ENCODE data around the gene TMCC1. TPM values are rescaled to one million over a fixed set of nuclear protein-coding genes. Genes with fewer than 3 reads are reported as not detected.
"Not testable (repeated sequence)": the region's sequence is repeated elsewhere in the genome, so short reads cannot be mapped to it uniquely, and the experiment has no call there.

TMCC1 gene
- total and polyA plus RNA-seq, 4 donors = 4.6 to 44.2 (median 24.0) TPM

DNA sequence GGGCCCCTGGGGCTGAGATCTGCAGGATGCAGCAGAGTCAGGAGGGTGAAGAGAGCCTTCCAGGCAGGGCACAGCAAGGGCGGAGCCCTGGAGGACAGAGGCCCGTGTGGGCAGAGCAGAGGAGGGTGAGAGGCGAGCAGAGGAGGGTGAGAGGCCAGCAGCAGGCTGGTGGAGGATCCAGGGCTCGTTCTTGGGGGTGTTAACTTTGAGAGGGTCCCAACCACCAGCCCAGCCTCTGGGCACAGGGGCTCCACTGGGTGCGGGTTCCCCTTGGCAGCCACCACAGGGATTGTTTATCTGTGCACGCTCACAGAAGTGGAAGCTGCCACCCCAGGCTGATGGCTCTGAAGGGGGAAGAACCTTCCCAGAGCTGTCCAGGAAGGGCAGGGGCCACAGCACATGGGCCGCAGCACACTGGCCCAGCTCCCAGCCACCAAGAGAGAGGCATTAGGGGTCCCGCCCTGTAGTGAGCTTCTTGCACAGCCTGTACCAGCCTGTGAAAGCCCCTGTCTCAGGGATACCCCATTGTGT, 277.7 kb downstream of the TMCC1 start:
- H3K36me3 ChIP-seq (ENCODE audit: control insufficient read depth in 1 of 2, insufficient read depth in 2 of 2, low read length in 1 of 2) = no peaks in the 10 kb centered on the region
- no peaks in the 10 kb centered on the region for H3K27me3 ChIP-seq (ENCODE audit: control insufficient read depth in 1 of 2, insufficient read depth in 2 of 2, low read length in 1 of 2)
- ATAC-seq (ENCODE audit: low FRiP score) = no peak
- H3K9me3 ChIP-seq (ENCODE audit: control insufficient read depth, low read length) = no peaks in the 10 kb centered on the region
- intact Hi-C loops (cut with DNase I) = no loop called here
- no peak overlapping the region for H3K27ac ChIP-seq (ENCODE audit: low read depth in 1 of 2, low read length in 2 of 2)
- H3K4me3 ChIP-seq (ENCODE audit: low read length in 2 of 2) = no peak overlapping the region
- DNase-seq = peak in 1 of 2 donors; percentile 75
- 79 to 80% methylated on average over 8 of the region's 8 CpGs for WGBS, 2 donors
- no peaks in the 10 kb centered on the region for H3K4me1 ChIP-seq (ENCODE audit: control insufficient read depth in 1 of 2, insufficient read depth in 2 of 2, low read length in 2 of 2)

DNA sequence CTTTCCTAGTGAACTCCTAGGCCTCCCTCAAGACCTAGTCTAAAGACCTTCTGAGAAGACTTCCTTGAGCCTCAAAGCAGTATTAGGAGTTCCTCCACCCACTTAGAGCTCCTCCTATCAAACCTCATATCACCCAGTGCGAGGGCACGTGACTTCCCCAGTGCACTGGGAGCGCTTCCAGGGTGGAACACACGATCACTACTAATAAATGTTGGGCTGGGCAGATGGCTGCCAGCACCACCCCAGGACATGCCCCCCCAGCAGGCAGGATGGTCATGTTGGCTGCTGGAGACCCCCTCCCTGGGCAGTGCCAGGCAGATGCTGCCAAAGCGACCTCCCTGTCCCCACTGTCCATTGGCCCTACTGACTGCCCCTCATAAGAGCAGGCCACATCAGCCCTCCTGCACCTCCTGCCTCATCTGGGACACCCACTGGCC, 278.6 kb downstream of the TMCC1 start:
- peak in 1 of 2 donors; percentile 86 for DNase-seq
- Histone ChIP-seq H3K4me3 (ENCODE audit: low read length in 2 of 2) (no peak overlapping the region), H3K36me3 (ENCODE audit: control insufficient read depth in 1 of 2, insufficient read depth in 2 of 2, low read length in 1 of 2) (no peaks in the 10 kb centered on the region), H3K27ac (ENCODE audit: low read depth in 1 of 2, low read length in 2 of 2) (no peak overlapping the region), H3K4me1 (ENCODE audit: control insufficient read depth in 1 of 2, insufficient read depth in 2 of 2, low read length in 2 of 2) (no peaks in the 10 kb centered on the region), H3K9me3 (ENCODE audit: control insufficient read depth, low read length) (no peaks in the 10 kb centered on the region), H3K27me3 (ENCODE audit: control insufficient read depth in 1 of 2, insufficient read depth in 2 of 2, low read length in 1 of 2) (no peaks in the 10 kb centered on the region)
- peak; percentile 53 for ATAC-seq (ENCODE audit: low FRiP score)
- intact Hi-C loops (cut with DNase I) = no loop called here
- WGBS, 2 donors = 38 to 46% methylated on average over 5 of the region's 5 CpGs

DNA sequence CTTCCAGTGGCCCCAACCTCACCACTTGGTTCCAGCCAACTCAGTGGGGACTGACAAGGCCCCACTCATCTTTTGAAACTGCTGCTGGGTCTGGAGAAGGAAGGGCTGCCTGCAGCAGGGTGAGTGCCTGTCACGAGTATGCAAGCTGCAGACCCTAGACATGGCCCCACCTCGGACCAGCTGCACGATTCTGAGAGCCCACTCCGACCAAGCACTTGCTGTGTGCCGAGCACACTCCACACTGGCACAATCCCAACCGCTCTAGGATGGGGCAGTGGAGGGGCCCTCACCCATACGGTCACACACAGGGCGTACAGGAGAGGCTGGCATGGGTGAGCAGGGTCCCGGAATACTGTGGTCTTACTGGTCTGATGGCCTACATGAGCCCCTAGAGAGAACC, 279.1 kb downstream of the TMCC1 start:
- WGBS, 2 donors = 94% methylated on average over 9 of the region's 9 CpGs

DNA sequence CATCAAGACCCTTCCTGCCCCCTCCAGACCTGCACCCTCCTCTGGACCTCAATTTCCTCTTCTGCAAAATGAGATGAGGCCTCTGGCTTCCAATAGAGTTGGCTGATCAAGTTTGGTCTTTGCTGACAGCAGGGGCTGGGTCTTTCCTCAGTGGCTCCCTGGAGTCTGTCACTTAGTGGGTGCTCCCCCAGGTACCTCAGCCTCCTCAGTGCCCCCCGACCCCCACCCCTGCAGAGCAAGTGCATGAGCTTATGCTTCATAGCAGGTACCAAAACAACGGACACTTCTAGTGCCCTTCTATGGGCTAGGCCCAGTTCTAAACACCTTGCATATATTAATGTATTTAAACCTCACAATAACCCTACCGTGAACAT, 280.2 kb downstream of the TMCC1 start:
- Histone ChIP-seq H3K27ac (ENCODE audit: low read depth in 1 of 2, low read length in 2 of 2) (no peak overlapping the region), H3K4me1 (ENCODE audit: control insufficient read depth in 1 of 2, insufficient read depth in 2 of 2, low read length in 2 of 2) (no peaks in the 10 kb centered on the region), H3K9me3 (ENCODE audit: control insufficient read depth, low read length) (no peaks in the 10 kb centered on the region), H3K27me3 (ENCODE audit: control insufficient read depth in 1 of 2, insufficient read depth in 2 of 2, low read length in 1 of 2) (no peaks in the 10 kb centered on the region), H3K4me3 (ENCODE audit: low read length in 2 of 2) (no peak overlapping the region), H3K36me3 (ENCODE audit: control insufficient read depth in 1 of 2, insufficient read depth in 2 of 2, low read length in 1 of 2) (no peaks in the 10 kb centered on the region)
- peak in 1 of 2 donors; percentile 38 for DNase-seq
- ATAC-seq (ENCODE audit: low FRiP score) = no peak
- 90 to 91% methylated on average over 3 of the region's 3 CpGs for WGBS, 2 donors
- intact Hi-C loops (cut with DNase I) = no loop called here

More for the DNA sequence above, 279.1 kb downstream of the TMCC1 start:
- H3K36me3 ChIP-seq (ENCODE audit: control insufficient read depth in 1 of 2, insufficient read depth in 2 of 2, low read length in 1 of 2) = no peaks in the 10 kb centered on the region
- DNase-seq (peak in 1 of 2 donors; percentile 48), ATAC-seq (ENCODE audit: low FRiP score) (no peak)
- no peaks in the 10 kb centered on the region for H3K4me1 ChIP-seq (ENCODE audit: control insufficient read depth in 1 of 2, insufficient read depth in 2 of 2, low read length in 2 of 2)
- intact Hi-C loops (cut with DNase I) = no loop called here
- H3K27ac ChIP-seq (ENCODE audit: low read depth in 1 of 2, low read length in 2 of 2) = no peak overlapping the region
- no peaks in the 10 kb centered on the region for H3K9me3 ChIP-seq (ENCODE audit: control insufficient read depth, low read length)
- H3K4me3 ChIP-seq (ENCODE audit: low read length in 2 of 2) = no peak overlapping the region
- no peaks in the 10 kb centered on the region for H3K27me3 ChIP-seq (ENCODE audit: control insufficient read depth in 1 of 2, insufficient read depth in 2 of 2, low read length in 1 of 2)

DNA sequence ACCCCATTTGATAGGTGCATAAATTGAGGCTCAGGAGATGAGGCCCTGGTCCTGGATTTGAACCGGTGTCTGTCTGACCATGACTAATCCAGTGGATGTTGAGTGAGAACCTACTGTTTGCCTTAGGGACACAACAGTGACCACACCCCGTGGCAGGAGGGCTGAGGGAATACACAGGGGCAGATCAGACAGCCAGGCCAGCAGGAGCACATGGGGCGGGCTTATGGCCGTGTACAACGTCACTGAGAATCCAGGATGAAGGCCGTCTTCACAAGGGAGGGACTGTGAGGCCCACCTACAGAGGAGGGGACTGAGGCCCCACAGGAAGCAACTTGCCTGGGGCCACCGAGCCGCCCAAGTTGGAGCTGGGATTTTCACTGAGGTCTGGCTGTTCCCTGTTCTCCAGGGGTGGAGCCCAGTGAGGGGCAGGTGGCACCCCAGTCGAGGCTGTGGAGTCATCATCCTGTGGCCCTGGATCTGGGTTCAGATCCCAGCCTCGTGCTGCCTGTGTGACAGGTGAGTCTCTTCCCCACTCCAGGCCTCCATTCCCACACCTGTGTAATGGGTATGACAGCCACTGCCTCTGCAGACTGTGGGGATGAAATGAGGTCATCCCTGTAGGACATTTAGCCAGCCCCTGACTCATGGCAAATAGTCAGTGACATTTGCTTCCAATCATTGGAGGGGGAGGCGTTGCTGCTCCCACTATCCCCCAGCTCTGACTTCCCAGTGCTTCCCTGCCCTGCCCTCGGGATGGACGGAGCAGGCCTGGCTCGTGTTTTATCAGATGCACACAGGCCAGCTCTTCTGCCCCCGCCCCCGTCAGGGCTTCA, 280.8 kb downstream of the TMCC1 start:
- Histone ChIP-seq H3K36me3 (ENCODE audit: control insufficient read depth in 1 of 2, insufficient read depth in 2 of 2, low read length in 1 of 2) (no peaks in the 10 kb centered on the region), H3K27me3 (ENCODE audit: control insufficient read depth in 1 of 2, insufficient read depth in 2 of 2, low read length in 1 of 2) (no peaks in the 10 kb centered on the region), H3K4me3 (ENCODE audit: low read length in 2 of 2) (no peak overlapping the region), H3K4me1 (ENCODE audit: control insufficient read depth in 1 of 2, insufficient read depth in 2 of 2, low read length in 2 of 2) (no peaks in the 10 kb centered on the region), H3K27ac (ENCODE audit: low read depth in 1 of 2, low read length in 2 of 2) (peak overlapping the region in 1 of 2 donors; percentile 23), H3K9me3 (ENCODE audit: control insufficient read depth, low read length) (no peaks in the 10 kb centered on the region)
- intact Hi-C loops (cut with DNase I) = no loop called here
- DNase-seq = peak in 1 of 2 donors; percentile 59
- ATAC-seq (ENCODE audit: low FRiP score) = no peak
- WGBS, 2 donors = 82 to 84% methylated on average over 16 of the region's 16 CpGs

DNA sequence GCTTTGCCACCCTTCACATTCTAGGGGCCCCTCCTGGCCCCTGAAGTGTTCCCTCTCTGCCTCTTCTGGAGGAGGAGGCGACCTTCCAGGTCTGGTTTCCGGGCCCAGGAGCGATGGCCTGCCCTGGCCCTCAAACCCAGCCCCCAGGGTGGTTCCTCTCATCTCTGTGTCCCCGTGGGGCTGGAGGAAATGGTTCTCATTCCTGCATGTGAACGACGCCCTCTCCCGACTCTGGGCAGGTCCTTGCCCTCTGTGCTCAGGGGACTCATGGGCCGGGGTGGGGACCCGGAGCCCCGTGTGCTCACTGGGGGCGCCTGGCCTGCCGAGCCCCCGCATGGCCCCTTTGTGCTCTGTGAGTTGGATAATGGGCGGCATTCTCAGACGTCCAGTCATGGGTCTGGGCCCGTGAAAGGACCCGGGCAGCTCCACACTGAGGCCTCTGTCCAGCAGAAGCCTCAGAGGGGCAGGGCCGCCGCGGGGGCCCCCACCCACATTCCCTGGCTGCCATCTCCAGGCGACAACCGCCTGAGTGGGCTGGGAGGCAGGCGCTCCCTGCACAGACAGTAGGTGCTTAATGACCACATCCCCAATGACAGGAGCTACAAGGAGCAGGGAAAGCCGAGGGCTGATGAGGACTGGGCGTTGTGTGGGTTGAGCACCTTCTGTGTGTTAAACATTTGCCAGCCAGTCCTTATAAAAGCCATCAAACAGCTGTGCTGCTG, 281.5 kb downstream of the TMCC1 start:
- ATAC-seq (ENCODE audit: low FRiP score) (peak; percentile 24), DNase-seq (peak; percentile 77 to 87)
- Histone ChIP-seq H3K4me1 (ENCODE audit: control insufficient read depth in 1 of 2, insufficient read depth in 2 of 2, low read length in 2 of 2) (no peaks in the 10 kb centered on the region), H3K36me3 (ENCODE audit: control insufficient read depth in 1 of 2, insufficient read depth in 2 of 2, low read length in 1 of 2) (no peaks in the 10 kb centered on the region), H3K27ac (ENCODE audit: low read depth in 1 of 2, low read length in 2 of 2) (peak overlapping the region in 1 of 2 donors; percentile 23), H3K27me3 (ENCODE audit: control insufficient read depth in 1 of 2, insufficient read depth in 2 of 2, low read length in 1 of 2) (no peaks in the 10 kb centered on the region), H3K4me3 (ENCODE audit: low read length in 2 of 2) (no peak overlapping the region), H3K9me3 (ENCODE audit: control insufficient read depth, low read length) (no peaks in the 10 kb centered on the region)
- intact Hi-C loops (cut with DNase I) = no loop called here
- 13 to 18% methylated on average over 25 of the region's 25 CpGs for WGBS, 2 donors

DNA sequence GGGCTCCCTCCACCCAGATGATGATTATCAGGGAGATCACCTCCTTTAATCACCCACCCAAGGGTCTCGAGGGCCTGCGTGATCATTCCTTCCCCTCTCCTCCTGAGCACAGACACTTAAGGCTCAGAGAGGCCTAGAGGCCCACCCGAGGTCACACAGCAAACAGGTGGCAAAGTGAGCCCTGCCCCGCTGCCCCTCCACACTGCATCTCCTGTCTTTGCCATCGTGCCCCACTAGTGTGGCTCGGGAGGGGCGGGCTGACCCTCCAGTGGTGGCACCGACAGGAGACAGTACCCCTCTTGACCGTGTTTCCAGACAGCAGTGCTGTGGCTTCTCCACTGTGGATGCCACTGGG, 282.1 kb downstream of the TMCC1 start:
- Histone ChIP-seq H3K27ac (ENCODE audit: low read depth in 1 of 2, low read length in 2 of 2) (peak overlapping the region in 1 of 2 donors; percentile 11), H3K4me3 (ENCODE audit: low read length in 2 of 2) (no peak overlapping the region), H3K36me3 (ENCODE audit: control insufficient read depth in 1 of 2, insufficient read depth in 2 of 2, low read length in 1 of 2) (no peaks in the 10 kb centered on the region), H3K27me3 (ENCODE audit: control insufficient read depth in 1 of 2, insufficient read depth in 2 of 2, low read length in 1 of 2) (no peaks in the 10 kb centered on the region), H3K4me1 (ENCODE audit: control insufficient read depth in 1 of 2, insufficient read depth in 2 of 2, low read length in 2 of 2) (no peaks in the 10 kb centered on the region), H3K9me3 (ENCODE audit: control insufficient read depth, low read length) (no peaks in the 10 kb centered on the region)
- ATAC-seq (ENCODE audit: low FRiP score) = no peak
- 86 to 87% methylated on average over 9 of the region's 9 CpGs for WGBS, 2 donors
- DNase-seq = no peak
- intact Hi-C loops (cut with DNase I) = no loop called here

DNA sequence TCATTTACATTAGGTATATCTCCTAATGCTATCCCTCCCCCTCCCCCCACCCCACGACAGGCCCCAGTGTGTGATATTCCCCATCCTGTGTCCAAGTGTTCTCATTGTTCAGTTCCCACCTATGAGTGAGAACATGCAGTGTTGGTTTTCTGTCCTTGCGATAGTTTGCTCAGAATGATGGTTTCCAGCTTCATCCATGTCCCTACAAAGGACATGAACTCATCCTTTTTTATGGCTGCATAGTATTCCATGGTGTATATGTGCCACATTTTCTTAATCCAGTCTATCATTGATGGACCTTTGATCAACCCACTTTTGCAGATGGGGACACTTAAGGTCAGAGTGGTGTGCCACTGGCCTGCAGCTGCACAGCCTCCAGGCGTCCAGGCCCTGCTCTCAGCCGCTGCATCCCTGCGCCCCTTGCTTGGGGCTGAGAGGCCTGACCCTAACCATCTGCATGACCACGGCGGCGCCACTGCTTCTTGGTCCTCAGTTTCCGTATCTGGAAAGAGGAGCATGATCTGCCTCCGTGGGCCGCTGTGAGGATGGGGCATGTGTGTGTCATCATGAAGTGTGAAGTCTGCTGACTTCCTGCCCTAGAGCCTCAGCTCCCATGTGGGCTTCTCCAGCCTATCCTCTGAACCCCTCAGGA, 282.6 kb downstream of the TMCC1 start:
- H3K27ac ChIP-seq (ENCODE audit: low read depth in 1 of 2, low read length in 2 of 2); H3K4me3 ChIP-seq (ENCODE audit: low read length in 2 of 2); H3K4me1 ChIP-seq (ENCODE audit: control insufficient read depth in 1 of 2, insufficient read depth in 2 of 2, low read length in 2 of 2); intact Hi-C loops (cut with DNase I); ATAC-seq (ENCODE audit: low FRiP score); H3K36me3 ChIP-seq (ENCODE audit: control insufficient read depth in 1 of 2, insufficient read depth in 2 of 2, low read length in 1 of 2); H3K9me3 ChIP-seq (ENCODE audit: control insufficient read depth, low read length); H3K27me3 ChIP-seq (ENCODE audit: control insufficient read depth in 1 of 2, insufficient read depth in 2 of 2, low read length in 1 of 2): not testable (repeated sequence)
- 95 to 97% methylated on average over 11 of the region's 11 CpGs for WGBS, 2 donors
- DNase-seq = peak in 1 of 2 donors; percentile 55
